Measurements from ENCODE around the gene TBC1D5. TPM values are rescaled to one million over a fixed set of nuclear protein-coding genes. Genes with fewer than 3 reads are reported as not detected.
A peak's percentile ranks its signal among the peaks of the same experiment; 100 is the strongest.

Gene TBC1D5
- total RNA-seq, 2 experiments from 2014 or later, result 46.3 to 47.8 TPM

- no peak overlapping the region for H3K4me3 Mint-ChIP-seq
- H3K27ac Mint-ChIP-seq, result peak overlapping the region; percentile 15
- CTCF ChIA-PET, result interaction anchor here (0.8 to 1.6 kb wide), 9 partner anchors 14 to 585 kb away, joined by 3 to 4 read pairs (median 3); no protein-coding TSS in a partner anchor
- DNase-seq (no peak), ATAC-seq (no peak)
- intact Hi-C loops (cut with micrococcal nuclease), result no loop called here
- H3K4me1 Mint-ChIP-seq (ENCODE audit: low read depth), result peaks cover 40% of the 10 kb centered on the region
- no peaks in the 10 kb centered on the region for H3K27me3 Mint-ChIP-seq
- no peaks in the 10 kb centered on the region for H3K9me3 Mint-ChIP-seq
- TF ChIP-seq CTCF (IDR thresholded peaks at IDR 0.05), result no peak
- POLR2A ChIA-PET, result interaction anchor here (0.7 to 1.0 kb wide), 3 partner anchors 11 to 156 kb away, joined by 3 read pairs; no protein-coding TSS in a partner anchor
- peaks cover 32% of the 10 kb centered on the region for H3K36me3 Mint-ChIP-seq (ENCODE audit: low read depth)
Measured at GRCh38 chr3:17182166-17182565, 560.3 kb downstream of the TBC1D5 start.

- no peak overlapping the region for H3K27ac Mint-ChIP-seq
- ATAC-seq, result no peak
- peaks cover 40% of the 10 kb centered on the region for H3K4me1 Mint-ChIP-seq (ENCODE audit: low read depth)
- POLR2A ChIA-PET, result no interaction called here
- intact Hi-C loops (cut with micrococcal nuclease), result no loop called here
- TF ChIP-seq CTCF (IDR thresholded peaks at IDR 0.05), result no peak
- CTCF ChIA-PET, result interaction anchor here (1.3 kb wide), 1 partner anchor 159 kb away, joined by 3 read pairs; no protein-coding TSS in a partner anchor
- DNase-seq, result no peak
- H3K36me3 Mint-ChIP-seq (ENCODE audit: low read depth), result peaks cover 32% of the 10 kb centered on the region
- no peaks in the 10 kb centered on the region for H3K27me3 Mint-ChIP-seq
- H3K9me3 Mint-ChIP-seq, result no peaks in the 10 kb centered on the region
- H3K4me3 Mint-ChIP-seq, result no peak overlapping the region
Measured at GRCh38 chr3:17181413-17181907, 561.0 kb downstream of the TBC1D5 start.

- Mint-ChIP-seq H3K36me3 (ENCODE audit: low read depth) (peaks cover 24% of the 10 kb centered on the region), H3K27ac (no peak overlapping the region), H3K4me1 (ENCODE audit: low read depth) (peaks cover 36% of the 10 kb centered on the region), H3K4me3 (no peak overlapping the region), H3K27me3 (no peaks in the 10 kb centered on the region), H3K9me3 (no peaks in the 10 kb centered on the region)
- CTCF ChIA-PET, result no interaction called here
- DNase-seq, result peak; percentile 22
- no peak for TF ChIP-seq CTCF (IDR thresholded peaks at IDR 0.05)
- POLR2A ChIA-PET, result interaction anchor here (0.6 to 1.2 kb wide), 3 partner anchors 18 to 1009 kb away, joined by 3 read pairs; no protein-coding TSS in a partner anchor
- intact Hi-C loops (cut with micrococcal nuclease), result no loop called here
- no peak for ATAC-seq
Measured at GRCh38 chr3:17179381-17180205, 562.8 kb downstream of the TBC1D5 start.

- Mint-ChIP-seq H3K36me3 (ENCODE audit: low read depth) (peaks cover 11% of the 10 kb centered on the region), H3K4me1 (ENCODE audit: low read depth) (peaks cover 13% of the 10 kb centered on the region), H3K4me3 (no peak overlapping the region), H3K27me3 (no peaks in the 10 kb centered on the region), H3K9me3 (no peaks in the 10 kb centered on the region), H3K27ac (no peak overlapping the region)
- TF ChIP-seq CTCF (IDR thresholded peaks at IDR 0.05), result no peak
- POLR2A ChIA-PET, result no interaction called here
- CTCF ChIA-PET, result no interaction called here
- no peak for DNase-seq
- intact Hi-C loops (cut with micrococcal nuclease), result no loop called here
- ATAC-seq, result no peak
Measured at GRCh38 chr3:17176757-17177156, 565.7 kb downstream of the TBC1D5 start.
